ENCODE results near the gene METTL6.

DNA sequence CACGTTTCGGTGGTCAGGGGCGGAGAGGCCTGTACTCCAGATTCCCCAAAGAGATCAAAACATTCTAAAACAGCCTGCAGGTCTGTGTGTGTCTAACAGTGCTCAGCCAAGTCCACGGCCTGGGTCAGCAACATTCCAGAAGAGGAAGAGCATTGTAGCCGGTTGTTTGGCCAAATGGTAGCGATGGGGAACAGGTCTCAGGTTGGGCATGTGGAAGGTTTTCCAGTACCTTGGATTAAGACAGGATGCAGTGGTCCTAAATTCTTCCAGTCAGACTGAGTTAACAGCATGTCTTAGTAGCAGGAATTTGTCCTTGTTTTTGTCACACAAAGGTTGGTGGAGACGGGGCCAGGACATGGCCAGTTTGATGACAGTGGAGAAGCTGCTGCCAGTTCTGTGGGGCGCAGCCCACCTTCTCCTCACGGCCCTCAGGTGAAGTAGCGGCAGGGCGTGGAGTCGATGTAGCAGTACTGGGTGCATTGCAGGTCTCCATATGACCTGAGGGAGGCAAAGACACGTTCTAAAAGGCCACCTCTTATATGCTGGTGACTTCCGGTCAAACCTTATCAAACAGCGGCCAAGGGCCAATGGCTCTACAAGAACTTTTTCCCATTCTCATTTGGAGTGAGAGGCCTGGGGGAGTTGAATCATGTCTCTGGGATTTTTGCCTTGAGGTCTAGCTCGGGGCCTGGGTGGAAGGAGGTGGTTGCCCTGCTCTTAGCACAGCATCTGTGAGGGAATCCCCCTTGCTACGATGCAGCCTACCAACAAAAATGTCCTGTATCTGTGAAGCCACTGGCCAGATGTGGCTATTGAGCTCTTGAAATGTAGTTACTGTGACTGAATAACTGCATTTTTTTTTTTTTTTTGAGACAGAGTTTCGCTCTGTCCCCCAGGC, 24.1 kb upstream of the METTL6 start:
- TF ChIP-seq, protein P1, sequence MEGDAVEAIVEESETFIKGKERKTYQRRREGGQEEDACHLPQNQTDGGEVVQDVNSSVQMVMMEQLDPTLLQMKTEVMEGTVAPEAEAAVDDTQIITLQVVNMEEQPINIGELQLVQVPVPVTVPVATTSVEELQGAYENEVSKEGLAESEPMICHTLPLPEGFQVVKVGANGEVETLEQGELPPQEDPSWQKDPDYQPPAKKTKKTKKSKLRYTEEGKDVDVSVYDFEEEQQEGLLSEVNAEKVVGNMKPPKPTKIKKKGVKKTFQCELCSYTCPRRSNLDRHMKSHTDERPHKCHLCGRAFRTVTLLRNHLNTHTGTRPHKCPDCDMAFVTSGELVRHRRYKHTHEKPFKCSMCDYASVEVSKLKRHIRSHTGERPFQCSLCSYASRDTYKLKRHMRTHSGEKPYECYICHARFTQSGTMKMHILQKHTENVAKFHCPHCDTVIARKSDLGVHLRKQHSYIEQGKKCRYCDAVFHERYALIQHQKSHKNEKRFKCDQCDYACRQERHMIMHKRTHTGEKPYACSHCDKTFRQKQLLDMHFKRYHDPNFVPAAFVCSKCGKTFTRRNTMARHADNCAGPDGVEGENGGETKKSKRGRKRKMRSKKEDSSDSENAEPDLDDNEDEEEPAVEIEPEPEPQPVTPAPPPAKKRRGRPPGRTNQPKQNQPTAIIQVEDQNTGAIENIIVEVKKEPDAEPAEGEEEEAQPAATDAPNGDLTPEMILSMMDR (IDR thresholded peaks at IDR 0.05; ENCODE audit: insufficient read depth, low read length): no peak
- no peak for TF ChIP-seq POLR2AphosphoS5 (IDR thresholded peaks at IDR 0.05; ENCODE audit: low read depth)
- TF ChIP-seq, protein P2, sequence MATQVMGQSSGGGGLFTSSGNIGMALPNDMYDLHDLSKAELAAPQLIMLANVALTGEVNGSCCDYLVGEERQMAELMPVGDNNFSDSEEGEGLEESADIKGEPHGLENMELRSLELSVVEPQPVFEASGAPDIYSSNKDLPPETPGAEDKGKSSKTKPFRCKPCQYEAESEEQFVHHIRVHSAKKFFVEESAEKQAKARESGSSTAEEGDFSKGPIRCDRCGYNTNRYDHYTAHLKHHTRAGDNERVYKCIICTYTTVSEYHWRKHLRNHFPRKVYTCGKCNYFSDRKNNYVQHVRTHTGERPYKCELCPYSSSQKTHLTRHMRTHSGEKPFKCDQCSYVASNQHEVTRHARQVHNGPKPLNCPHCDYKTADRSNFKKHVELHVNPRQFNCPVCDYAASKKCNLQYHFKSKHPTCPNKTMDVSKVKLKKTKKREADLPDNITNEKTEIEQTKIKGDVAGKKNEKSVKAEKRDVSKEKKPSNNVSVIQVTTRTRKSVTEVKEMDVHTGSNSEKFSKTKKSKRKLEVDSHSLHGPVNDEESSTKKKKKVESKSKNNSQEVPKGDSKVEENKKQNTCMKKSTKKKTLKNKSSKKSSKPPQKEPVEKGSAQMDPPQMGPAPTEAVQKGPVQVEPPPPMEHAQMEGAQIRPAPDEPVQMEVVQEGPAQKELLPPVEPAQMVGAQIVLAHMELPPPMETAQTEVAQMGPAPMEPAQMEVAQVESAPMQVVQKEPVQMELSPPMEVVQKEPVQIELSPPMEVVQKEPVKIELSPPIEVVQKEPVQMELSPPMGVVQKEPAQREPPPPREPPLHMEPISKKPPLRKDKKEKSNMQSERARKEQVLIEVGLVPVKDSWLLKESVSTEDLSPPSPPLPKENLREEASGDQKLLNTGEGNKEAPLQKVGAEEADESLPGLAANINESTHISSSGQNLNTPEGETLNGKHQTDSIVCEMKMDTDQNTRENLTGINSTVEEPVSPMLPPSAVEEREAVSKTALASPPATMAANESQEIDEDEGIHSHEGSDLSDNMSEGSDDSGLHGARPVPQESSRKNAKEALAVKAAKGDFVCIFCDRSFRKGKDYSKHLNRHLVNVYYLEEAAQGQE (IDR thresholded peaks at IDR 0.05; ENCODE audit: insufficient replicate concordance, low read depth): no peak
- TF ChIP-seq GABPA (IDR thresholded peaks at IDR 0.05; ENCODE audit: low read depth): no peak
- no peak for TF ChIP-seq SPI1 (IDR thresholded peaks at IDR 0.05; ENCODE audit: borderline replicate concordance, low read depth)

Data from HL-60 (cell line).